ENCODE measurements around the gene MACROD2.

GRCh38 chr20:14724036-14724435 lies 728.7 kb downstream of the MACROD2 start:
- TF ChIP-seq, protein P1, sequence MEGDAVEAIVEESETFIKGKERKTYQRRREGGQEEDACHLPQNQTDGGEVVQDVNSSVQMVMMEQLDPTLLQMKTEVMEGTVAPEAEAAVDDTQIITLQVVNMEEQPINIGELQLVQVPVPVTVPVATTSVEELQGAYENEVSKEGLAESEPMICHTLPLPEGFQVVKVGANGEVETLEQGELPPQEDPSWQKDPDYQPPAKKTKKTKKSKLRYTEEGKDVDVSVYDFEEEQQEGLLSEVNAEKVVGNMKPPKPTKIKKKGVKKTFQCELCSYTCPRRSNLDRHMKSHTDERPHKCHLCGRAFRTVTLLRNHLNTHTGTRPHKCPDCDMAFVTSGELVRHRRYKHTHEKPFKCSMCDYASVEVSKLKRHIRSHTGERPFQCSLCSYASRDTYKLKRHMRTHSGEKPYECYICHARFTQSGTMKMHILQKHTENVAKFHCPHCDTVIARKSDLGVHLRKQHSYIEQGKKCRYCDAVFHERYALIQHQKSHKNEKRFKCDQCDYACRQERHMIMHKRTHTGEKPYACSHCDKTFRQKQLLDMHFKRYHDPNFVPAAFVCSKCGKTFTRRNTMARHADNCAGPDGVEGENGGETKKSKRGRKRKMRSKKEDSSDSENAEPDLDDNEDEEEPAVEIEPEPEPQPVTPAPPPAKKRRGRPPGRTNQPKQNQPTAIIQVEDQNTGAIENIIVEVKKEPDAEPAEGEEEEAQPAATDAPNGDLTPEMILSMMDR (optimal IDR thresholded peaks at IDR 0.05 in 1 of 3, IDR thresholded peaks at IDR 0.05 in 1 of 3, conservative IDR thresholded peaks at IDR 0.05 in 1 of 3; ENCODE audit: extremely low read depth in 1 of 3, insufficient read depth in 2 of 3, low read length in 3 of 3): no peak
- no peak for TF ChIP-seq EZH2 (IDR thresholded peaks at IDR 0.05; ENCODE audit: low read length)
